ENCODE measurements around the gene AQP12B. TPM values are rescaled to one million over a fixed set of nuclear protein-coding genes. Genes with fewer than 3 reads are reported as not detected.

AQP12B gene
- total RNA-seq, 4 donors from 2014 or later = not detected

- Histone ChIP-seq H3K27me3 (no peaks in the 10 kb centered on the region), H3K36me3 (no peaks in the 10 kb centered on the region), H3K9me3 (no peaks in the 10 kb centered on the region), H3K4me1 (no peaks in the 10 kb centered on the region), H3K27ac (no peak overlapping the region), H3K4me3 (no peak overlapping the region)
- DNase-seq = no peak
- TF ChIP-seq CTCF (IDR thresholded peaks at IDR 0.05) = no peak
- no peak for TF ChIP-seq POLR2A (IDR thresholded peaks at IDR 0.05)
- intact Hi-C loops (cut with DNase I; ENCODE audit: low total_unique reads) = no loop called here
These were observed 24.5 kb upstream of the AQP12B start for GRCh38 chr2:240707043-240707756.

GRCh38 chr2:240705204-240705791 is 22.6 kb upstream of the AQP12B start:
- Histone ChIP-seq H3K4me3 (no peak overlapping the region), H3K27ac (no peak overlapping the region), H3K9me3 (no peaks in the 10 kb centered on the region), H3K4me1 (no peaks in the 10 kb centered on the region), H3K36me3 (no peaks in the 10 kb centered on the region), H3K27me3 (no peaks in the 10 kb centered on the region)
- intact Hi-C loops (cut with DNase I; ENCODE audit: low total_unique reads) = no loop called here
- no peak for DNase-seq
- TF ChIP-seq POLR2A (IDR thresholded peaks at IDR 0.05) (no peak), CTCF (IDR thresholded peaks at IDR 0.05) (no peak)

- Histone ChIP-seq H3K9me3 (no peaks in the 10 kb centered on the region), H3K4me3 (no peak overlapping the region), H3K27me3 (no peaks in the 10 kb centered on the region), H3K36me3 (no peaks in the 10 kb centered on the region), H3K4me1 (no peaks in the 10 kb centered on the region), H3K27ac (no peak overlapping the region)
- intact Hi-C loops (cut with DNase I; ENCODE audit: low total_unique reads) = no loop called here
- TF ChIP-seq POLR2A (IDR thresholded peaks at IDR 0.05) = no peak
- TF ChIP-seq CTCF (IDR thresholded peaks at IDR 0.05) = no peak
- DNase-seq = no peak
These were observed 22.0 kb upstream of the AQP12B start for GRCh38 chr2:240704651-240705050.

GRCh38 chr2:240703417-240704341 is 21.0 kb upstream of the AQP12B start:
- DNase-seq = no peak
- Histone ChIP-seq H3K27me3 (no peaks in the 10 kb centered on the region), H3K4me3 (no peak overlapping the region), H3K4me1 (no peaks in the 10 kb centered on the region), H3K27ac (no peak overlapping the region), H3K9me3 (no peaks in the 10 kb centered on the region), H3K36me3 (no peaks in the 10 kb centered on the region)
- TF ChIP-seq POLR2A (IDR thresholded peaks at IDR 0.05) (no peak), CTCF (IDR thresholded peaks at IDR 0.05) (no peak)
- intact Hi-C loops (cut with DNase I; ENCODE audit: low total_unique reads) = no loop called here

GRCh38 chr2:240702640-240703011 is 19.9 kb upstream of the AQP12B start:
- TF ChIP-seq CTCF (IDR thresholded peaks at IDR 0.05) = no peak
- no peak for TF ChIP-seq POLR2A (IDR thresholded peaks at IDR 0.05)
- DNase-seq = no peak
- intact Hi-C loops (cut with DNase I; ENCODE audit: low total_unique reads) = no loop called here
- H3K27me3 ChIP-seq = no peaks in the 10 kb centered on the region
- no peaks in the 10 kb centered on the region for H3K4me1 ChIP-seq
- H3K4me3 ChIP-seq = no peak overlapping the region
- no peaks in the 10 kb centered on the region for H3K9me3 ChIP-seq
- no peak overlapping the region for H3K27ac ChIP-seq
- H3K36me3 ChIP-seq = no peaks in the 10 kb centered on the region

All from uterus (tissue), 4 donors.